ENCODE measurements around the gene PLAC9.

PLAC9 gene

GRCh38 chr10:80188713-80189112 is 56.2 kb downstream of the PLAC9 start:
- Histone ChIP-seq H3K14ac (ENCODE audit: low read length) (no peak overlapping the region), H2AK5ac (ENCODE audit: low read depth, low read length) (no peak overlapping the region), H4K8ac (ENCODE audit: low read depth, low read length) (no peak overlapping the region), H3K4me2 (ENCODE audit: insufficient read depth, low read length, poor library complexity, severe bottlenecking) (no peak overlapping the region), H3K9me3 (replicated peaks in 1 of 2; ENCODE audit: control insufficient read depth in 2 of 2, insufficient read depth in 1 of 2, low read depth in 1 of 2, low read length in 2 of 2) (no peaks in the 10 kb centered on the region), H3K4me3 (ENCODE audit: low read length in 2 of 2) (no peak overlapping the region), H3K23ac (ENCODE audit: low read depth, low read length, poor library complexity) (no peak overlapping the region), H2BK15ac (ENCODE audit: low read length) (no peak overlapping the region), H2BK12ac (ENCODE audit: low read length) (no peak overlapping the region), H4K91ac (ENCODE audit: low read depth, low read length, poor library complexity) (no peak overlapping the region), H3K79me1 (ENCODE audit: low read depth, low read length) (no peaks in the 10 kb centered on the region), H3K4me1 (ENCODE audit: control insufficient read depth in 2 of 2, insufficient read depth in 1 of 2, low read depth in 1 of 2, low read length in 2 of 2) (no peaks in the 10 kb centered on the region), H3K18ac (ENCODE audit: low read length) (no peak overlapping the region), H3K27ac (replicated peaks; ENCODE audit: low read length) (no peak overlapping the region), H2AFZ (ENCODE audit: low read length) (no peak overlapping the region), H3K4ac (ENCODE audit: low read length) (no peak overlapping the region), H3K36me3 (replicated peaks in 1 of 2; ENCODE audit: control insufficient read depth in 2 of 2, insufficient read depth in 2 of 2, low read length in 2 of 2) (no peaks in the 10 kb centered on the region), H2BK5ac (ENCODE audit: low read length) (no peak overlapping the region), H3K9ac (ENCODE audit: low read depth, low read length, poor library complexity) (no peak overlapping the region), H3K27me3 (ENCODE audit: control insufficient read depth in 3 of 3, insufficient read depth in 3 of 3, low read depth in 1 of 3, low read length in 3 of 3) (no peaks in the 10 kb centered on the region), H2BK120ac (ENCODE audit: low read depth, low read length) (no peak overlapping the region)
- DNase-seq (ENCODE audit: low spot score): no peak
- no CpG with 5 or more reads among the region's 9 CpGs for WGBS, 2 donors (ENCODE audit: extremely low coverage in 2 of 2, insufficient read length in 2 of 2, insufficient replicate concordance in 1 of 2)

GRCh38 chr10:80191589-80192270 is 59.2 kb downstream of the PLAC9 start:
- Histone ChIP-seq H3K79me1 (ENCODE audit: low read depth, low read length) (no peaks in the 10 kb centered on the region), H4K8ac (ENCODE audit: low read depth, low read length) (no peak overlapping the region), H3K9me3 (replicated peaks in 1 of 2; ENCODE audit: control insufficient read depth in 2 of 2, insufficient read depth in 1 of 2, low read depth in 1 of 2, low read length in 2 of 2) (no peaks in the 10 kb centered on the region), H3K27me3 (ENCODE audit: control insufficient read depth in 3 of 3, insufficient read depth in 3 of 3, low read depth in 1 of 3, low read length in 3 of 3) (no peaks in the 10 kb centered on the region), H4K91ac (ENCODE audit: low read depth, low read length, poor library complexity) (no peak overlapping the region), H2BK5ac (ENCODE audit: low read length) (no peak overlapping the region), H3K4ac (ENCODE audit: low read length) (no peak overlapping the region), H3K36me3 (replicated peaks in 1 of 2; ENCODE audit: control insufficient read depth in 2 of 2, insufficient read depth in 2 of 2, low read length in 2 of 2) (no peaks in the 10 kb centered on the region), H3K4me3 (ENCODE audit: low read length in 2 of 2) (no peak overlapping the region), H2BK12ac (ENCODE audit: low read length) (no peak overlapping the region), H3K9ac (ENCODE audit: low read depth, low read length, poor library complexity) (no peak overlapping the region), H3K23ac (ENCODE audit: low read depth, low read length, poor library complexity) (no peak overlapping the region), H3K27ac (replicated peaks; ENCODE audit: low read length) (no peak overlapping the region), H2AK5ac (ENCODE audit: low read depth, low read length) (no peak overlapping the region), H3K4me1 (ENCODE audit: control insufficient read depth in 2 of 2, insufficient read depth in 1 of 2, low read depth in 1 of 2, low read length in 2 of 2) (peaks cover 0 to 7% of the 10 kb centered on the region in 2 donors), H2BK15ac (ENCODE audit: low read length) (no peak overlapping the region), H3K18ac (ENCODE audit: low read length) (peak overlapping the region; percentile 2), H3K14ac (ENCODE audit: low read length) (no peak overlapping the region), H3K4me2 (ENCODE audit: insufficient read depth, low read length, poor library complexity, severe bottlenecking) (no peak overlapping the region), H2BK120ac (ENCODE audit: low read depth, low read length) (no peak overlapping the region), H2AFZ (ENCODE audit: low read length) (no peak overlapping the region)
- DNase-seq (ENCODE audit: low spot score): no peak
- no CpG with 5 or more reads among the region's 16 CpGs for WGBS, 2 donors (ENCODE audit: extremely low coverage in 2 of 2, insufficient read length in 2 of 2, insufficient replicate concordance in 1 of 2)

- H4K8ac ChIP-seq (ENCODE audit: low read depth, low read length): no peak overlapping the region
- H3K27me3 ChIP-seq (ENCODE audit: control insufficient read depth in 3 of 3, insufficient read depth in 3 of 3, low read depth in 1 of 3, low read length in 3 of 3): no peaks in the 10 kb centered on the region
- no peaks in the 10 kb centered on the region for H3K79me1 ChIP-seq (ENCODE audit: low read depth, low read length)
These were observed 60.0 kb downstream of the PLAC9 start for GRCh38 chr10:80192553-80192952.

GRCh38 chr10:80194373-80195045 is 62.0 kb downstream of the PLAC9 start:
- Histone ChIP-seq H2BK5ac (ENCODE audit: low read length) (no peak overlapping the region), H2BK120ac (ENCODE audit: low read depth, low read length) (peak overlapping the region; percentile 36), H3K27ac (replicated peaks; ENCODE audit: low read length) (no peak overlapping the region), H2BK15ac (ENCODE audit: low read length) (peak overlapping the region; percentile 27), H4K8ac (ENCODE audit: low read depth, low read length) (no peak overlapping the region), H2BK12ac (ENCODE audit: low read length) (no peak overlapping the region), H3K4me1 (ENCODE audit: control insufficient read depth in 2 of 2, insufficient read depth in 1 of 2, low read depth in 1 of 2, low read length in 2 of 2) (peaks cover 0 to 7% of the 10 kb centered on the region in 2 donors), H3K27me3 (ENCODE audit: control insufficient read depth in 3 of 3, insufficient read depth in 3 of 3, low read depth in 1 of 3, low read length in 3 of 3) (no peaks in the 10 kb centered on the region), H3K79me1 (ENCODE audit: low read depth, low read length) (no peaks in the 10 kb centered on the region), H3K4ac (ENCODE audit: low read length) (no peak overlapping the region), H3K9me3 (replicated peaks in 1 of 2; ENCODE audit: control insufficient read depth in 2 of 2, insufficient read depth in 1 of 2, low read depth in 1 of 2, low read length in 2 of 2) (no peaks in the 10 kb centered on the region), H3K23ac (ENCODE audit: low read depth, low read length, poor library complexity) (no peak overlapping the region), H3K36me3 (replicated peaks in 1 of 2; ENCODE audit: control insufficient read depth in 2 of 2, insufficient read depth in 2 of 2, low read length in 2 of 2) (no peaks in the 10 kb centered on the region), H3K9ac (ENCODE audit: low read depth, low read length, poor library complexity) (peak overlapping the region; percentile 66), H2AFZ (ENCODE audit: low read length) (no peak overlapping the region), H3K4me3 (ENCODE audit: low read length in 2 of 2) (no peak overlapping the region), H2AK5ac (ENCODE audit: low read depth, low read length) (no peak overlapping the region), H3K18ac (ENCODE audit: low read length) (peak overlapping the region; percentile 66), H3K4me2 (ENCODE audit: insufficient read depth, low read length, poor library complexity, severe bottlenecking) (no peak overlapping the region), H4K91ac (ENCODE audit: low read depth, low read length, poor library complexity) (no peak overlapping the region), H3K14ac (ENCODE audit: low read length) (no peak overlapping the region)
- no peak for DNase-seq (ENCODE audit: low spot score)
- WGBS, 2 donors (ENCODE audit: extremely low coverage in 2 of 2, insufficient read length in 2 of 2, insufficient replicate concordance in 1 of 2): no CpG with 5 or more reads among the region's 11 CpGs

More at GRCh38 chr10:80192553-80192952, 60.0 kb downstream of the PLAC9 start:
- Histone ChIP-seq H3K18ac (ENCODE audit: low read length) (no peak overlapping the region), H2BK5ac (ENCODE audit: low read length) (no peak overlapping the region), H3K4me3 (ENCODE audit: low read length in 2 of 2) (no peak overlapping the region), H3K4me1 (ENCODE audit: control insufficient read depth in 2 of 2, insufficient read depth in 1 of 2, low read depth in 1 of 2, low read length in 2 of 2) (peaks cover 0 to 7% of the 10 kb centered on the region in 2 donors), H2BK120ac (ENCODE audit: low read depth, low read length) (no peak overlapping the region), H3K36me3 (replicated peaks in 1 of 2; ENCODE audit: control insufficient read depth in 2 of 2, insufficient read depth in 2 of 2, low read length in 2 of 2) (no peaks in the 10 kb centered on the region), H2BK12ac (ENCODE audit: low read length) (no peak overlapping the region), H3K23ac (ENCODE audit: low read depth, low read length, poor library complexity) (no peak overlapping the region), H3K4ac (ENCODE audit: low read length) (no peak overlapping the region), H3K9me3 (replicated peaks in 1 of 2; ENCODE audit: control insufficient read depth in 2 of 2, insufficient read depth in 1 of 2, low read depth in 1 of 2, low read length in 2 of 2) (no peaks in the 10 kb centered on the region), H3K9ac (ENCODE audit: low read depth, low read length, poor library complexity) (no peak overlapping the region), H2AFZ (ENCODE audit: low read length) (no peak overlapping the region), H2BK15ac (ENCODE audit: low read length) (no peak overlapping the region), H3K4me2 (ENCODE audit: insufficient read depth, low read length, poor library complexity, severe bottlenecking) (no peak overlapping the region), H2AK5ac (ENCODE audit: low read depth, low read length) (no peak overlapping the region), H3K27ac (replicated peaks; ENCODE audit: low read length) (no peak overlapping the region), H4K91ac (ENCODE audit: low read depth, low read length, poor library complexity) (no peak overlapping the region), H3K14ac (ENCODE audit: low read length) (no peak overlapping the region)
- DNase-seq (ENCODE audit: low spot score): no peak

Measured in neuronal stem cell (in vitro differentiated cells).